GM21423 (cell line): Measurements from ENCODE around the gene STRN4.
"Not testable (repeated sequence)": the region's sequence is repeated elsewhere in the genome, so short reads cannot be mapped to it uniquely, and the experiment has no call there.

Experiments used
- ATAC-seq: cut with Tn5 transposase; IDR thresholded peaks from one replicate; pipeline ENCODE4 v1.9.1; 2021; ENCODE audit warnings: mild to moderate bottlenecking, moderate library complexity; ENCODE audit not compliant: unreplicated experiment

Gene STRN4

GRCh38 chr19:46746281-46747057 lies at the start of gene STRN4:
STRN4 (minus strand) TSS chr19:46746450; CDS start chr19:46746430, 20 bp downstream.
- ATAC-seq, result peak; percentile 48

- ATAC-seq, result no peak
Observed at GRCh38 chr19:46791944-46792343, 45.7 kb upstream of the STRN4 start.

- no peak for ATAC-seq
Observed at GRCh38 chr19:46789371-46789770, 43.1 kb upstream of the STRN4 start.

- ATAC-seq, result no peak
Observed at GRCh38 chr19:46788968-46789338, 42.7 kb upstream of the STRN4 start.

- peak; percentile 68 for ATAC-seq
Observed at GRCh38 chr19:46788262-46788967, 42.2 kb upstream of the STRN4 start, which contains the start of gene SLC1A5. SLC1A5 (minus strand) TSS chr19:46788594; CDS start chr19:46787965, 629 bp downstream.

- no peak for ATAC-seq
Observed at GRCh38 chr19:46787331-46788261, 41.3 kb upstream of the STRN4 start.

- no peak for ATAC-seq
Observed at GRCh38 chr19:46787040-46787330, 40.7 kb upstream of the STRN4 start.

- peak; percentile 32 for ATAC-seq
Observed at GRCh38 chr19:46786236-46787039, 40.2 kb upstream of the STRN4 start.

GRCh38 chr19:46785980-46786235 lies 39.7 kb upstream of the STRN4 start:
- no peak for ATAC-seq

- no peak for ATAC-seq
Observed at GRCh38 chr19:46785054-46785979, 39.1 kb upstream of the STRN4 start.

GRCh38 chr19:46784262-46785053 lies 38.2 kb upstream of the STRN4 start:
- ATAC-seq, result no peak

GRCh38 chr19:46783670-46784069 lies 37.4 kb upstream of the STRN4 start:
- no peak for ATAC-seq

- ATAC-seq, result no peak
Observed at GRCh38 chr19:46782355-46783019, 36.2 kb upstream of the STRN4 start.

- not testable (repeated sequence) for ATAC-seq
Observed at GRCh38 chr19:46777956-46778645, 31.9 kb upstream of the STRN4 start.

- ATAC-seq, result no peak
Observed at GRCh38 chr19:46776927-46777911, 31.0 kb upstream of the STRN4 start.

GRCh38 chr19:46775642-46776258 lies 29.5 kb upstream of the STRN4 start:
- ATAC-seq, result no peak
